GM18511 (cell line): ENCODE results near the gene CPXM2.

Experiments used
- ATAC-seq: cut with Tn5 transposase; IDR thresholded peaks from one replicate; pipeline ENCODE4 v1.9.1; 2021; ENCODE audit warnings: mild to moderate bottlenecking, moderate library complexity; ENCODE audit not compliant: unreplicated experiment

Gene CPXM2

DNA sequence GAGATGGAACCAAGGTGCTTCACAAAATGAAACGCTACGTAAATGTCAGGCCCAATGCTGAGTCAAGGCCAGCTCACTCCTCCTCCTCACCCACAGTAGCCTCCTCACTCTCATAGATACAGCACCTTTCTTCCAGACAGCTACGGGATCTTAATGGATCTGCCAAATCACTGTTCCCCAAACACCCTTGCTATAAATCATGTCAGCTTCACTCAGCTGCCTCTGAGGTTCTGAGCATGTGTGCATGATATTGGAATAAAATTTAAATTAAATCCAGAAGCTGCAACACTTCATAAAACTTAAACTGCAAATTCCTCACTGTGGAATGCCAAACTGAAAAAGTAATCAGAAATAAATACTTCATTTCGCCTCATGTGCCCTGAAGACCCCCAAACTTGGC, 14.7 kb upstream of the CPXM2 start:
- ATAC-seq = no peak

DNA sequence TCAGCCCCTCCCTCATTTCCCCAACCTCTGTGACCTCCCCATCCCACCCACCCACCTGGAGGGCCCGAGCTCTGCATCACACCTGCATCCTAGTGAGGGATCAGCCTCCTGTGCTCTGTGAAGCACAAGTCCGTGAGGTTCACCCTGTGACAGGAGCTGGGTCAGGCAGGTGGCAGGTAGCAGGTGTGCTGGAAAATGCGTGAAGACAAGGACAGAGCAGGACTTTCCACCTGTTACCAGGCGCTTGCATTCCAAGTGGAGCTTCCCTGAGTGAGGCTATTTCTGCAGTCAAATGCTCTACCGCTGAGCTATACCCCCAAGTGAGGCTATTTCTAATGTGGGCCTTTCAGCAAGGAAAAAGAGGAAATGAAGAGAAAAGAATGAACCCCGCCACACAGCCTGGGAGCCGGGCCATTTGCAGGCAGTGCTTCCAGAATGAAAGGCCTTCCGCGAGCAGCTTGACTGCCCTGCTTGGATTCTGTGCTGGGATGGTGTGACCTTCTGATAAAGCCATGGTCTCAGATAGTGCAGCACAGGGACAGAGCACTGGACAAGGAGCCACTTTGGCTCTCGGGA, 13.3 kb upstream of the CPXM2 start:
- no peak for ATAC-seq

DNA sequence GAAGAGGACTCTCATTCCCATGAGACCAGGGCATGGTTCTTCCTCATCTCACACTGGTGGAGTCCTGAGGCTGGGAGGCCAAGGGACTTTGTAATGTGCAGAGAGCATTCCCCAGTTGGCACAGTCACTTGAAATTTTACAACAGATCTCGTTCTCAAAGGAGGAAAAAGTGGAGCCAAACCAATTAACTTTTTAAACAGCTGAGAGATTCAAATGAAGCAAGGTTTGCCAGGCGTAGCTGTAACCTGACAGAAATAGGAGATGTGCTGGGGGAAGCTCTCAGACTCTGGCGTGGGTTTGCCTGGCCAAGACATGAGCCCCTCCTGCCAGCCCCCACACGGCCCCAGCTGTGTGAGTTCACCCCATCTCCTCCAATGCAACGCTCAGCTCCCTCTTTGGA, 12.0 kb upstream of the CPXM2 start:
- ATAC-seq = no peak

GRCh38 chr10:123901621-123902020, 10.0 kb upstream of the CPXM2 start:
- ATAC-seq = no peak

DNA sequence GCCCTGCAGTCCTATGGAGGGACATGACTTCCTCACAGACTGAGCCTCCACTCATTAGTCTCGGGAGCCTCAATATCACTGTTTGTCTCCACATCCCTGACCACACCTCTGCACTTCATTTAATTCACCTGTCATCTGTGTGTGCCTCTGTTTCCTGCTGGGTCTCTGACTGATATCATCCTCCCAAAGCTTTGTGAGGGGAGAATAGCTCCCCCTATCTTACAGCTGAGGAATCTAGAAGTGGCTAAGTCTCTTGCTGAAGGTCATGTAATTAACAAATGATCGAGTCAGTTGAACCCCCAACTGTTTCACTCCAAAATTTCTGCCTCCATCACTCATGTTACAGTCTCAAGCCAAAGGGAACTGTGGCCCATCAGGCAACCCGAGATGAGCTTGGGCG, 5.5 kb upstream of the CPXM2 start:
- no peak for ATAC-seq

GRCh38 chr10:123896246-123896927, 4.8 kb upstream of the CPXM2 start:
- ATAC-seq = no peak

DNA sequence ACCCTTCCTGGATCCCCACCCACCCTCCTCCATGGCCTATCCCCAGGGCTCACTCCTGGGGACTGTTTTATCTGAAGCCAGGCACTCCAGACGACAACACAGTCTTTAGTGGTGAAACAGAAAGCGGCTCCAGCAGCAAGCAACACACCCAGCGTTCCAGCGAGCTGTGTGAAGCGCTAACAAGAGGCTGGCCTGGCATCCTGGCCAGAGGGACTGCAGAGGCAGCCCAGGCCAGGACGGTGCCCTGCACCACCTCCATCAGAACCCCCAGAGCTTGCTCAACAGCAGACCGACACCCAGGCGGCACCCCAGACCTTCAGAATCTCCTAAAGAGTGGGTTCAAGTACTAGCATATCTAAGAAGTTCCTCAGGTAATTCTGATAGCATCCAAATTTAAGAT, 2.0 kb upstream of the CPXM2 start:
- ATAC-seq = no peak

DNA sequence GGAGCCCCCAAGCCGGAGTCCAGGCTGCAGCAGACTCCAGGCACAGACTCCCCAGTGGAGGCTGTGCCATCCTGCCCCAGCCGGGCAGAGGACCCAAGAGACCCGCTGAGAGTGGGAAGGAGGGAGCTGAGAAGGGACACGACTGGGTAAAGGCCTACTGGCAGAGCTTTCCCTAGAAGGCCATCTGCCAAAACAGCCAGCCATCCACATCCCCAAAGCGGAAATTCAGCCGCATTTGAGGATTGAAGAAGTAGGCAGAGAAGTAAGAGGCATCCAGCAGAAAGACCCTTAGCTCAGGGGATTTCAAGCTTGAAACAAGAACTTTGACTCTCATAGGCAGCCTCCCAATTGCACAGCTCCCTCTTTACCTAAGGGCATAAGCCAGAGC, 857 bp downstream of the CPXM2 start:
- no peak for ATAC-seq

DNA sequence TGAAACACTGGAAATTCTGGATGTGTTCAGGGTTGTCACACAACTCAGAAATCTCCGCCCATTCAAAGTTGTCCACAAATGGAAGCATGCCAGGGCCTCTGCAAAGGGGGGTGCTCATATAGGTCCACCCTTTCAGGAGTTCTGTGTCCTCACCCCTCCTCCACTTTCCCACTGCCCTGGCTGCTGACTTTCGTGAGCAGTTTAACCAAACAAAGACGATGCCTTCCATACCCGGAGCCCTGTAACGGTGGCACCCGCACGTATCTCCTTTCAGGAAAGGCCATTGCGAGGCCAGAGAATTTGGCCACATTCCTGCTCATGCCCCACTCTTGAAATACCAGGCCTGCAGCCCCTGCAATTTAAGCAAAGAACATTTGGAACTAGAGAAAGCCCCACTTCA, 1.4 kb downstream of the CPXM2 start:
- ATAC-seq = no peak

DNA sequence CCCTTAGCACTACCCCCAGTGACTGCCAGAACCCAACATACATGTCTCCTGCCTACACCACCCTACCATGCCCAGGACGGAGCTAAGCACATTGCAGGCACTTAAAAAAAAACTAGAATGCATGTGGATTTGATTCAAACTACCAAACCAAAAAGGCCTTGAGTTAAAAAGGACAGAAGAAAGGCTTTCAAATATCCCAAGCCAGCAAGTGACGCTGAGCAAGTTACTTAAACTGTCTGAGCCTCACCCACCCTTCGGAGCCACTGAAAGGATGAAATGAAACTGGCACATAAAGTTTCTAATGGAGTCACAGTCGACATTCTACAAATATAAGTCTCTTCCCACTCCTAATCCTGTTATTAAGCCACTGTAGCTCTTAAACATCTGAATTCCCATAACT, 1.8 kb downstream of the CPXM2 start:
- no peak for ATAC-seq

GRCh38 chr10:123888751-123889150, 2.9 kb downstream of the CPXM2 start:
- no peak for ATAC-seq

DNA sequence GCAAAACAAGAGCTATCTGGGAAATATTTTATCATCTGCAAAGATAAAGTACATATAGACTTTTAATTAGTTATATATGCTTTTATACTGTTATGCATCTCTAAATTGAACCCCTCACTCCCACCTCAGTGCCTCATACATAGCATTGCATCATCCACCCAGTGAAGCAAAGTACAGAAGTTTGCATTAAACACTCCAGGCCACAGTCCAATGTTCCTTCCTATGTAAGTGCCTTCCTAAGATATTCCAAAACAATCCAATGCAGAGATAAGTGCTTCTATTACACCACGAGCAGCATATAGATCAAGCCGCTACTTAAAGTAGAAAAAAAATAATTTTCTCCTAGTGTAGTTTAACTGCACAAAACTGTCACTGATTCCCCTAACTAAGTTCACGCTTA, 3.4 kb downstream of the CPXM2 start:
- no peak for ATAC-seq

- ATAC-seq = no peak
Measured at GRCh38 chr10:123886292-123886691, 5.3 kb downstream of the CPXM2 start.

DNA sequence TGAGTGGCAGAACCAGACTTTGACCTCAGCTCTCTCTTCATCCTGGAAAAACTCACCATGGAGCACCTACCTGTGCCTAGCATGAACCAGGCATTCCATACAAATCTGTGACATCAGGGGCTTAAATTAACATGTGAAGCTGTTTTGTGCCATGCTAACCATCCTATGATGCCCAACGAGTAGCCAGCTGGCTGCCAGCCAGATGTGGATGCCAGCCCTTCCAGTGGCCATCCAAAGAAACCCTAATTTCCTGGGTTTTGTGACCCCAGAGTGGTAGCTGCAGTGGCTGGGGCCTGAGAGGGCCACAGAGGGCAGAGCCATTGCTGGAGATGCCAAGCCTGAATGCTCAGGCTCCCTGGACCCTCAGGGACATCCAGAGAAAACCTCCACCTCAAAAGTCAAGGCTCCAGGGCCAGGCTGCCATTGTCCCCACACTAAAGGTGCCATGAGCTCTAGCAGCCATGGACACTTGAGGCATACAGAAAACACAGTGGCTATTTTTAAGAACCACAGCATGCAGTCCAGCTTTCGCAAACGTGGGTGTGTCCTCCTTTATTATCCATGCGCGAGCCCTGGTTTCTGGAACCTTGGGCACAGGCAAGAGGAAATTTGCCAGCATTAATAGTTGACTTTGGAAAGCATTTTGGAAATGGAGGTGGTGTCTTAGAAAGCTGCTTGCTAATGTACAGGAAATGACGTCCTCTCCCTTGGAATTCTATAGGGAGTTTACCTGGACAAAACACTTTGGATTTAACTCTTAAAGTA, 6.0 kb downstream of the CPXM2 start:
- ATAC-seq = no peak

GRCh38 chr10:123884907-123885381, 6.7 kb downstream of the CPXM2 start:
- no peak for ATAC-seq

DNA sequence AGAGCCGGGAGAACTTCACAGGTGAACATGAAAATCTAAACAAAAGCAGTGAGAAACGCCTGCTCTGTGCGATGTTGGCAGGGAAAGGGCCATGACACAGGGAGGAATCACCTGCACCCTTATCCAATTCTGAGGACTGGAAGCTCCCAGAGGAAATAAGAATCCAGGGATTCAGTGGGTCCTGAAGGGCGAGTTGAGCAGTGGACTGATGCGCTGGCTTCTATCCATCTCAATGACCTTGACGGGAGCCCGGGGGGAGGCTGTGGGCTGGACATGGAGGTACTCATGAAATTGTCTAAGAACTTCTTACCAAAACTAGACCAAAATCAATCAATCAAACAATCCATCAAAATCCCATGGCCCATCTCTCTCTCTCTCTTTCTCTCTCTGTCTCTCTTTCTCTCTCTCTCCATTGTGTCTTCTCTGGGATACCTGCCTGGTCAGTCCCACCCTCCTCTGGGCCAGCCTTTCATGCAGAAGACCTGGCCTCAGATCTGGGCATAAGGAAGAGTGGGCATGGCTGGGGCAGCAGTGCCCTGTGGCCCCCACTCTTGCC, 7.2 kb downstream of the CPXM2 start:
- ATAC-seq = no peak

- no peak for ATAC-seq
Measured at GRCh38 chr10:123883673-123884320, 7.8 kb downstream of the CPXM2 start.

- no peak for ATAC-seq
Measured at GRCh38 chr10:123882681-123883445, 8.7 kb downstream of the CPXM2 start.

- ATAC-seq = no peak
Measured at GRCh38 chr10:123882177-123882576, 9.4 kb downstream of the CPXM2 start.

DNA sequence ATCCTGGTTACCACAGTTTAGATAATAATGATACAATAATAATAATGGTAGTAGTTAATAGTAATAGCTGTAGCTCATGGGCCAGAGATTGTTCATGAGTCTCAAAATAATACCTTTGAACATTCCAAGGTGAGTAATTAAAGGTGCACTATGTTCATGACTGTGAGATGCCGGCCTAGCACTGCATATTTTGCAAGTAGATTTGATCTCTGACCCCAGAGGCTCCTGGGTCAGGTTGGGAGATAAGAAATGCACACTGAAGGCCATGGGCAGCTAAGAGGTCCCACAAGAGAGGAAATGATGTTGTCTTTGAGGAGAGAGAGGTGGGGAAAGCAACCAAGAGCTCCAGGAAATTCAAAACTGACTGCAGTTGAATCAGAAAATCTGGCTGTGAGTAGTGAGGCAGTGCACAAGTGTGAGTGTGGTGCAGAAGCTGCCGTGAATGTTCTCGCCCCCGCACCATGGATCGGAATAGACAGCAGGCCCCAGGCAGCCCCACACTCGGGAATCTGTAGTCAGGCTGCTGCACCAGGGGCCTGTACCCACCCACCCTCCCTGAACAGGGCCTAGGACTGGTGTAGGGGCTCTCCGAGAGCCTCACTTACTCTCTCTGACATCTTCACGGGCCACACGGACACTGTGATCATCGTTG, 11.9 kb downstream of the CPXM2 start:
- no peak for ATAC-seq
